Measurements from ENCODE around the gene IGFL3. TPM values are rescaled to one million over a fixed set of nuclear protein-coding genes. Genes with fewer than 3 reads are reported as not detected.

IGFL3 gene
- total RNA-seq, 4 donors from 2014 or later = not detected

DNA sequence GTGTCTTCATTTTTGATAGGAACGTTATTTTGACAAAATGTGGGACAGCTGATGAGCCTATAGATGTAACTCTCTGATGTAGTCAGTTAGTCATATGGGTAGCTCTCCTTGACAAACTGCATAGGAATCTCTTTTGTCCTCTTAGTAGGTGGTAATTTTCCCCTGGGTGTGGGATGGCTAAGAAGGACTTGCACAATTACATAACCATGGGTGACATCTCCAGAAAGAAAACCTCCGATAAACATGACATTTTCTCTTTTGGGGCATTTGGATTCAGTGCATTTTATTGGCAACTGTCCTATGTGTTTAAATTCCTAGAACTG lies 41.8 kb downstream of the IGFL3 start:
- Histone ChIP-seq H3K4me1 (peaks cover 0 to 9% (median 0%) of the 10 kb centered on the region in 3 donors), H3K9me3 (peaks cover 0 to 26% (median 5%) of the 10 kb centered on the region in 3 donors), H3K27me3 (peaks cover 0 to 42% (median 2%) of the 10 kb centered on the region in 4 donors), H3K36me3 (no peaks in the 10 kb centered on the region), H3K4me3 (no peak overlapping the region), H3K27ac (no peak overlapping the region)
- 42 to 49% methylated on average over 2 of the region's 2 CpGs for WGBS, 2 donors
- TF ChIP-seq POLR2A (IDR thresholded peaks at IDR 0.05) = no peak
- TF ChIP-seq, protein P1, sequence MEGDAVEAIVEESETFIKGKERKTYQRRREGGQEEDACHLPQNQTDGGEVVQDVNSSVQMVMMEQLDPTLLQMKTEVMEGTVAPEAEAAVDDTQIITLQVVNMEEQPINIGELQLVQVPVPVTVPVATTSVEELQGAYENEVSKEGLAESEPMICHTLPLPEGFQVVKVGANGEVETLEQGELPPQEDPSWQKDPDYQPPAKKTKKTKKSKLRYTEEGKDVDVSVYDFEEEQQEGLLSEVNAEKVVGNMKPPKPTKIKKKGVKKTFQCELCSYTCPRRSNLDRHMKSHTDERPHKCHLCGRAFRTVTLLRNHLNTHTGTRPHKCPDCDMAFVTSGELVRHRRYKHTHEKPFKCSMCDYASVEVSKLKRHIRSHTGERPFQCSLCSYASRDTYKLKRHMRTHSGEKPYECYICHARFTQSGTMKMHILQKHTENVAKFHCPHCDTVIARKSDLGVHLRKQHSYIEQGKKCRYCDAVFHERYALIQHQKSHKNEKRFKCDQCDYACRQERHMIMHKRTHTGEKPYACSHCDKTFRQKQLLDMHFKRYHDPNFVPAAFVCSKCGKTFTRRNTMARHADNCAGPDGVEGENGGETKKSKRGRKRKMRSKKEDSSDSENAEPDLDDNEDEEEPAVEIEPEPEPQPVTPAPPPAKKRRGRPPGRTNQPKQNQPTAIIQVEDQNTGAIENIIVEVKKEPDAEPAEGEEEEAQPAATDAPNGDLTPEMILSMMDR (IDR thresholded peaks at IDR 0.05) = no peak
- DNase-seq = no peak
- intact Hi-C loops (cut with DNase I) = loop anchor here (5.0 kb wide), 2 partner anchors 105 to 185 kb away; no protein-coding TSS in a partner anchor

GRCh38 chr19:46081928-46082727 lies 42.4 kb downstream of the IGFL3 start:
- Histone ChIP-seq H3K9me3 (peaks cover 0 to 24% (median 5%) of the 10 kb centered on the region in 3 donors), H3K27me3 (peaks cover 0 to 47% (median 4%) of the 10 kb centered on the region in 4 donors), H3K27ac (no peak overlapping the region), H3K36me3 (no peaks in the 10 kb centered on the region), H3K4me1 (peaks cover 4 to 14% (median 4%) of the 10 kb centered on the region in 3 donors), H3K4me3 (no peak overlapping the region)
- DNase-seq = no peak
- TF ChIP-seq, protein P1 (IDR thresholded peaks at IDR 0.05) = peak in 5 of 6 experiments; percentile 66 to 89 (median 79)
- no peak for TF ChIP-seq POLR2A (IDR thresholded peaks at IDR 0.05)
- intact Hi-C loops (cut with DNase I) = loop anchor here (5.0 kb wide), 2 partner anchors 105 to 185 kb away; no protein-coding TSS in a partner anchor
- 49 to 52% methylated on average over 4 of the region's 4 CpGs for WGBS, 2 donors

- TF ChIP-seq, protein P1 (IDR thresholded peaks at IDR 0.05) = no peak
- TF ChIP-seq POLR2A (IDR thresholded peaks at IDR 0.05) = no peak
- intact Hi-C loops (cut with DNase I) = loop anchor here (5.0 kb wide), 2 partner anchors 107 to 187 kb away; no protein-coding TSS in a partner anchor
- H3K9me3 ChIP-seq = peaks cover 0 to 10% (median 0%) of the 10 kb centered on the region in 3 donors
- DNase-seq = no peak
- no peaks in the 10 kb centered on the region for H3K36me3 ChIP-seq
- H3K4me1 ChIP-seq = peaks cover 6 to 20% (median 7%) of the 10 kb centered on the region in 3 donors
- no peak overlapping the region for H3K27ac ChIP-seq
- H3K27me3 ChIP-seq = peaks cover 0 to 63% (median 10%) of the 10 kb centered on the region in 4 donors
- H3K4me3 ChIP-seq = no peak overlapping the region
- 43 to 58% methylated on average over 1 to 3 of the region's 3 CpGs for WGBS, 2 donors
These were observed 43.9 kb downstream of the IGFL3 start for GRCh38 chr19:46080561-46080960.

- peaks cover 6 to 20% (median 7%) of the 10 kb centered on the region in 3 donors for H3K4me1 ChIP-seq
- no peak for DNase-seq
- no peak overlapping the region for H3K4me3 ChIP-seq
- 37 to 59% methylated on average over 5 to 7 of the region's 7 CpGs for WGBS, 2 donors
- TF ChIP-seq, protein P1 (IDR thresholded peaks at IDR 0.05) = no peak
- no peak for TF ChIP-seq POLR2A (IDR thresholded peaks at IDR 0.05)
- intact Hi-C loops (cut with DNase I) = loop anchor here (5.0 kb wide), 1 partner anchor 47 kb away; no protein-coding TSS in a partner anchor
- H3K36me3 ChIP-seq = no peaks in the 10 kb centered on the region
- H3K9me3 ChIP-seq = no peaks in the 10 kb centered on the region
- peaks cover 0 to 73% (median 10%) of the 10 kb centered on the region in 4 donors for H3K27me3 ChIP-seq
- no peak overlapping the region for H3K27ac ChIP-seq
These were observed 44.9 kb downstream of the IGFL3 start for GRCh38 chr19:46079576-46079975.

Measured in esophagus squamous epithelium (tissue), 5 donors.